PC-9 (cell line): ENCODE results near the gene SPDYE4. TPM values are rescaled to one million over a fixed set of nuclear protein-coding genes. Genes with fewer than 3 reads are reported as not detected.

Experiments
- BruUV-seq: library from RNA; stranded (reverse); fragments of 400-500 nt; replicated peaks from 2 replicates; lab custom pipeline; 2021; lab: Mats Ljungman, UMichigan
- CTCF ChIA-PET: fragments of 300-600 bp; sonication (Branson Sonifier 250); formaldehyde crosslinking; loops from one replicate; lab custom pipeline; 2022; ENCODE audit warnings: antibody characterized with exemption; lab: Charles Lee
- POLR2A ChIA-PET: fragments of 300-600 bp; sonication (Branson Sonifier 250); formaldehyde crosslinking; loops from one replicate; lab custom pipeline; 2022; ENCODE audit warnings: antibody characterized with exemption; ENCODE audit not compliant: unreplicated experiment; lab: Charles Lee
- DNase-seq, 2 experiments: peaks; one replicate each; pipeline versions ENCODE4 v3.0.0 to v3.0.0-alpha.2; 2015 to 2022; ENCODE audit warnings: mixed read lengths in 1 of 2
- H2AFZ ChIP-seq: fragments of 200-600 bp; sonication (generic); 2 replicates; pipeline ENCODE4 v1.8.1; 2017; ENCODE audit warnings: antibody characterized with exemption
- H3F3A ChIP-seq: fragments of 200-600 bp; sonication (generic); 2 replicates; pipeline ENCODE4 v1.8.1; 2017; ENCODE audit warnings: antibody characterized with exemption, mild to moderate bottlenecking, low read depth; ENCODE audit not compliant: insufficient read depth
- H3K27ac ChIP-seq: fragments of 200-600 bp; sonication (generic); 2 replicates; pipeline ENCODE4 v1.6.1; 2016; ENCODE audit warnings: mixed run types
- H3K27me3 ChIP-seq: fragments of 200-600 bp; sonication (generic); 2 replicates; pipeline ENCODE4 v1.6.1; 2016; ENCODE audit warnings: low read depth, mixed run types; ENCODE audit not compliant: insufficient read depth
- H3K36me3 ChIP-seq: fragments of 200-600 bp; sonication (generic); 2 replicates; pipeline ENCODE4 v1.6.1; 2016; ENCODE audit warnings: low read depth, mixed run types
- H3K4me1 ChIP-seq: fragments of 200-600 bp; sonication (generic); replicated peaks from 2 replicates; pipeline ENCODE4 v1.6.1; 2016; ENCODE audit warnings: mixed run types; ENCODE audit not compliant: insufficient read depth
- H3K4me2 ChIP-seq: fragments of 200-600 bp; sonication (generic); 2 replicates; pipeline ENCODE4 v1.6.1; 2017; ENCODE audit warnings: mixed run types
- H3K4me3 ChIP-seq: fragments of 200-600 bp; sonication (generic); 2 replicates; pipeline ENCODE4 v1.6.1; 2016; ENCODE audit warnings: mixed run types
- H3K79me2 ChIP-seq: fragments of 200-600 bp; sonication (generic); 2 replicates; pipeline ENCODE4 v1.6.1; 2017; ENCODE audit warnings: low read depth, mixed run types
- H3K9me2 ChIP-seq: fragments of 200-600 bp; sonication (generic); 2 replicates; pipeline ENCODE4 v1.8.1; 2017; ENCODE audit warnings: mild to moderate bottlenecking; ENCODE audit not compliant: insufficient read depth
- H3K9me3 ChIP-seq: fragments of 200-600 bp; sonication (generic); 2 replicates; pipeline ENCODE4 v1.8.1; 2016; ENCODE audit warnings: low read depth; ENCODE audit not compliant: insufficient read depth
- H4K20me1 ChIP-seq: fragments of 200-600 bp; sonication (generic); 2 replicates; pipeline ENCODE4 v1.8.1; 2017; ENCODE audit not compliant: insufficient read depth
- CTCF ChIP-seq: fragments of 200-600 bp; sonication (generic); conservative IDR thresholded peaks from 2 replicates; pipeline ENCODE4 v1.6.1; 2017; ENCODE audit warnings: mixed run types, antibody characterized with exemption, mild to moderate bottlenecking, moderate library complexity
- EZH2 ChIP-seq: fragments of 200-600 bp; sonication (generic); IDR thresholded peaks from 2 replicates; pipeline ENCODE4 v1.8.0; 2017; ENCODE audit warnings: antibody characterized with exemption, low read depth
- intact Hi-C: fragments of 100-400 bp; cut with micrococcal nuclease; formaldehyde crosslinking; loops from one replicate; pipeline ENCODE4 v1.10.0; 2022; ENCODE audit not compliant: unreplicated experiment
- total RNA-seq: library from RNA; stranded (reverse); gene quantifications from 2 replicates; pipeline ENCODE4 v1.2.3, GENCODE V29; 2021

Gene SPDYE4
- total RNA-seq, 1 experiment from 2014 or later: not detected

DNA sequence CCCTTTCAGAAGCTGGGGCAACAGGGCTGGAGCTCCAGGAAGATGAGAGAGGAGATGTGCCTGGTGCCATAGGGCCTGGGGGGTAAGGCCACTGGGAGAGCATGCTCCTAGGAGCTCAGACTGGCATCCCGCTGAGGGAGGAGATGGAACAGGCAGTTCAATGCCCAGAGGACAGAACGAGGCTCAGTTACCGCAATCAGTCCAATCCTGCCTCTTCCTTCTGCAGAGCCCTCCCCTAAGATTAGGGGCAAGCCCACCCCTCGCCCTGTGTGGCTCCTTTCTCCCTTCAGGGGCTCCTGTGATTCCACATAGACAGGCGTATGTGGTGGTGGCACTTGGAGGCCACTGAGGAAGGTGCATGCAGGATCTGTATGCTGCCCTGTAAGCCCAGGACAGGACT, 16.1 kb downstream of the SPDYE4 start:
- no peak for DNase-seq
- Histone ChIP-seq H3K9me2 (no peaks in the 10 kb centered on the region), H3K27ac (no peak overlapping the region), H3K9me3 (no peaks in the 10 kb centered on the region), H3K36me3 (no peaks in the 10 kb centered on the region), H3K4me1 (no peaks in the 10 kb centered on the region), H2AFZ (no peak overlapping the region), H3K4me2 (no peak overlapping the region), H4K20me1 (no peaks in the 10 kb centered on the region), H3K27me3 (peaks cover 23% of the 10 kb centered on the region), H3K79me2 (no peaks in the 10 kb centered on the region), H3F3A (no peaks in the 10 kb centered on the region), H3K4me3 (no peak overlapping the region)
- TF ChIP-seq CTCF: no peak
- no peak for TF ChIP-seq EZH2
- ChIA-PET POLR2A (no interaction called here), CTCF (no interaction called here)
- no TSS peak for BruUV-seq
- intact Hi-C loops: loop anchor here (10.0 kb wide), 2 partner anchors 327 to 517 kb away; no protein-coding TSS in a partner anchor

GRCh38 chr17:8741771-8742170, 16.6 kb downstream of the SPDYE4 start:
- no peak for DNase-seq
- ChIA-PET POLR2A (no interaction called here), CTCF (no interaction called here)
- H3K4me2 ChIP-seq: no peak overlapping the region
- no peaks in the 10 kb centered on the region for H3K9me2 ChIP-seq
- H3K4me3 ChIP-seq: no peak overlapping the region
- H3K36me3 ChIP-seq: no peaks in the 10 kb centered on the region
- no peak overlapping the region for H3K27ac ChIP-seq
- no peaks in the 10 kb centered on the region for H3F3A ChIP-seq
- H4K20me1 ChIP-seq: no peaks in the 10 kb centered on the region
- no peaks in the 10 kb centered on the region for H3K79me2 ChIP-seq
- H2AFZ ChIP-seq: no peak overlapping the region
- intact Hi-C loops: loop anchor here (10.0 kb wide), 2 partner anchors 327 to 517 kb away; no protein-coding TSS in a partner anchor
- no peaks in the 10 kb centered on the region for H3K9me3 ChIP-seq
- TF ChIP-seq EZH2 (no peak), CTCF (no peak)
- BruUV-seq: no TSS peak
- H3K4me1 ChIP-seq: no peaks in the 10 kb centered on the region
- peaks cover 23% of the 10 kb centered on the region for H3K27me3 ChIP-seq

DNA sequence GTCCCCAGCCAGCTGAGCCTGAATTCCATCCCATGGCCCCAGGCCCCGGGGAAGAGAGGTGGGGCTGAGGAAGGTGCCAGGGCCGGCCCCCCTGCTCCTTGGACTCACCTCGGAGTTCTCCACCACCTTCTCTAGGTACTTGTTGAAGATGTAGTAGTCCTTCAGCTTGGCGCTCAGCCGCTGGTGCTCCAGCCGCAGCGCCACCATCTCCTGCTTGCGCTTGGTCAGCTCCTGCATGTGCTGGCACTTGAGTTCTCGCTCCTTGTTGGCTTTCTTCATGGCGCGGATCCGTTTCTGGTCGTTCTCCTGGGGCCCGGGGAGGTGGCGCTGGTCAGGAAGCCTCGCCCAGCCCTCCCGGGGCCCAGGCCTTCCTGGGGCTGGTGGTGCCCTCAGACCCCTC, 17.0 kb downstream of the SPDYE4 start:
- BruUV-seq: no TSS peak
- no peaks in the 10 kb centered on the region for H4K20me1 ChIP-seq
- peaks cover 23% of the 10 kb centered on the region for H3K27me3 ChIP-seq
- no peak for DNase-seq
- H3K9me3 ChIP-seq: no peaks in the 10 kb centered on the region
- CTCF ChIA-PET: no interaction called here
- no peaks in the 10 kb centered on the region for H3K36me3 ChIP-seq
- H3K4me2 ChIP-seq: no peak overlapping the region
- no peaks in the 10 kb centered on the region for H3K4me1 ChIP-seq
- POLR2A ChIA-PET: no interaction called here
- no peak overlapping the region for H3K4me3 ChIP-seq
- no peaks in the 10 kb centered on the region for H3F3A ChIP-seq
- no peak overlapping the region for H3K27ac ChIP-seq
- no peak overlapping the region for H2AFZ ChIP-seq
- H3K79me2 ChIP-seq: no peaks in the 10 kb centered on the region
- TF ChIP-seq EZH2 (no peak), CTCF (no peak)
- intact Hi-C loops: loop anchor here (10.0 kb wide), 2 partner anchors 327 to 517 kb away; no protein-coding TSS in a partner anchor
- no peaks in the 10 kb centered on the region for H3K9me2 ChIP-seq
